OCI-LY1 (cell line): Measurements from ENCODE around the gene C11orf42.

Experiments
- H2AFZ ChIP-seq: fragments of 200-600 bp; sonication (generic), shearing (Covaris generic); 2 replicates; pipeline ENCODE4 v1.6.0; 2014; ENCODE audit warnings: antibody characterized with exemption, mild to moderate bottlenecking, low read length
- H3F3A ChIP-seq: fragments of 200-600 bp; sonication (generic), shearing (Covaris generic); 2 replicates; pipeline ENCODE4 v1.6.0; 2014; ENCODE audit warnings: mild to moderate bottlenecking, antibody characterized with exemption, low read length, moderate library complexity; ENCODE audit not compliant: insufficient read depth
- H3K27ac ChIP-seq: fragments of 200-600 bp; sonication (generic); 2 replicates; pipeline ENCODE4 v1.5.1; 2014; ENCODE audit warnings: low read length, mixed run types, mild to moderate bottlenecking, low read depth; ENCODE audit not compliant: poor library complexity, severe bottlenecking
- H3K27me3 ChIP-seq: fragments of 200-600 bp; sonication (generic); 2 replicates; pipeline ENCODE4 v1.6.0; 2014; ENCODE audit warnings: antibody characterized with exemption, mild to moderate bottlenecking, low read length, moderate library complexity; ENCODE audit not compliant: insufficient read depth
- H3K36me3 ChIP-seq: fragments of 200-600 bp; sonication (generic); 2 replicates; pipeline ENCODE4 v1.6.1; 2014; ENCODE audit warnings: mild to moderate bottlenecking, antibody characterized with exemption, low read length, moderate library complexity, mixed read lengths; ENCODE audit not compliant: insufficient read depth
- H3K4me1 ChIP-seq: fragments of 200-600 bp; sonication (generic); 2 replicates; pipeline ENCODE4 v1.5.1; 2014; ENCODE audit warnings: mild to moderate bottlenecking, low read length, moderate library complexity; ENCODE audit not compliant: insufficient read depth, severe bottlenecking
- H3K4me2 ChIP-seq: fragments of 200-600 bp; sonication (generic), shearing (Covaris generic); 2 replicates; pipeline ENCODE4 v1.6.1; 2014; ENCODE audit warnings: low read length
- H3K4me3 ChIP-seq: fragments of 200-600 bp; sonication (generic); 2 replicates; pipeline ENCODE4 v1.5.1; 2014; ENCODE audit warnings: low read length, low read depth, mild to moderate bottlenecking, mixed read lengths; ENCODE audit not compliant: poor library complexity, severe bottlenecking
- H3K79me2 ChIP-seq: fragments of 200-600 bp; shearing (Covaris generic); 2 replicates; pipeline ENCODE4 v1.6.1; 2016; ENCODE audit warnings: mixed run types, low read length, mixed read lengths; ENCODE audit not compliant: insufficient read depth
- H3K9ac ChIP-seq: fragments of 200-600 bp; sonication (generic), shearing (Covaris generic); 2 replicates; pipeline ENCODE4 v1.6.1; 2014; ENCODE audit warnings: mild to moderate bottlenecking, low read length, mixed read lengths
- H3K9me2 ChIP-seq: fragments of 200-600 bp; sonication (generic), shearing (Covaris generic); 2 replicates; pipeline ENCODE4 v1.6.1; 2014; ENCODE audit warnings: low read depth, mild to moderate bottlenecking, low read length, mixed read lengths
- H3K9me3 ChIP-seq: fragments of 200-600 bp; shearing (Covaris generic); 2 replicates; pipeline ENCODE4 v1.6.1; 2014; ENCODE audit warnings: low read length, mixed read lengths
- H4K20me1 ChIP-seq: fragments of 200-600 bp; sonication (generic), shearing (Covaris generic); 2 replicates; pipeline ENCODE4 v1.6.0; 2016; ENCODE audit warnings: mild to moderate bottlenecking, low read length; ENCODE audit not compliant: insufficient read depth
- EZH2 ChIP-seq: fragments of 200-600 bp; sonication (generic), shearing (Covaris generic); IDR thresholded peaks from 2 replicates; pipeline ENCODE4 v1.8.0; 2017; ENCODE audit warnings: borderline replicate concordance, mixed run types, mild to moderate bottlenecking, antibody characterized with exemption, low read length, moderate library complexity, mixed read lengths
- TF ChIP-seq, protein P1 (sequence below): fragments of 200-600 bp; sonication (generic), shearing (Covaris generic); IDR thresholded peaks from 2 replicates; pipeline ENCODE4 v1.5.1; 2017; ENCODE audit warnings: mild to moderate bottlenecking, antibody characterized with exemption, low read length, moderate library complexity, mixed read lengths

The C11orf42 gene

DNA sequence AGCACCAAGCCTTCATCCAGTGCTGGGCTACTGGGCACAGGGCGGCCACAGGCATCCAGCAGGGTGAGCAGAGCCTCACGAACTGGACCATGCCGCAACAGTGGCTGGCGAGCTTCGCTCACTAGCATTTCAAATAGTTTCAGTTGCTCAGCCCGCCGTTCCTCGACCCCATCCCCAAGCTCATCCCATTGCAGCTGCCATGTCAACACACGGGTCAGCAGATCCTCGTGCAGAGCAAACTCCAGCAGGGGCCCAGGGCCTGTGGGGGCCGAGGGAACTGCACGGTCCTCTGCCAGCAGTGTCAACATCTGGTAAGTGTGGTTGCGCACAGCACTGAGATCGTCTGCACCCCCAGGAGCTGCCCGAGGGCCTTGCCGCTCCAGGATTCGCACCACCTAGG lies 18.5 kb downstream of the C11orf42 start:
- H3K4me1 ChIP-seq = no peaks in the 10 kb centered on the region
- H3K4me2 ChIP-seq = no peak overlapping the region
- no peaks in the 10 kb centered on the region for H3K9me3 ChIP-seq
- no peak overlapping the region for H3K4me3 ChIP-seq
- no peak overlapping the region for H3K9ac ChIP-seq
- H4K20me1 ChIP-seq = no peaks in the 10 kb centered on the region
- H3K36me3 ChIP-seq = peaks cover 41% of the 10 kb centered on the region
- no peaks in the 10 kb centered on the region for H3K9me2 ChIP-seq
- no peaks in the 10 kb centered on the region for H3F3A ChIP-seq
- TF ChIP-seq EZH2 = no peak
- TF ChIP-seq, protein P1, sequence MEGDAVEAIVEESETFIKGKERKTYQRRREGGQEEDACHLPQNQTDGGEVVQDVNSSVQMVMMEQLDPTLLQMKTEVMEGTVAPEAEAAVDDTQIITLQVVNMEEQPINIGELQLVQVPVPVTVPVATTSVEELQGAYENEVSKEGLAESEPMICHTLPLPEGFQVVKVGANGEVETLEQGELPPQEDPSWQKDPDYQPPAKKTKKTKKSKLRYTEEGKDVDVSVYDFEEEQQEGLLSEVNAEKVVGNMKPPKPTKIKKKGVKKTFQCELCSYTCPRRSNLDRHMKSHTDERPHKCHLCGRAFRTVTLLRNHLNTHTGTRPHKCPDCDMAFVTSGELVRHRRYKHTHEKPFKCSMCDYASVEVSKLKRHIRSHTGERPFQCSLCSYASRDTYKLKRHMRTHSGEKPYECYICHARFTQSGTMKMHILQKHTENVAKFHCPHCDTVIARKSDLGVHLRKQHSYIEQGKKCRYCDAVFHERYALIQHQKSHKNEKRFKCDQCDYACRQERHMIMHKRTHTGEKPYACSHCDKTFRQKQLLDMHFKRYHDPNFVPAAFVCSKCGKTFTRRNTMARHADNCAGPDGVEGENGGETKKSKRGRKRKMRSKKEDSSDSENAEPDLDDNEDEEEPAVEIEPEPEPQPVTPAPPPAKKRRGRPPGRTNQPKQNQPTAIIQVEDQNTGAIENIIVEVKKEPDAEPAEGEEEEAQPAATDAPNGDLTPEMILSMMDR = no peak
- H3K79me2 ChIP-seq = no peaks in the 10 kb centered on the region
- H2AFZ ChIP-seq = no peak overlapping the region
- H3K27ac ChIP-seq = no peak overlapping the region
- H3K27me3 ChIP-seq = no peaks in the 10 kb centered on the region

DNA sequence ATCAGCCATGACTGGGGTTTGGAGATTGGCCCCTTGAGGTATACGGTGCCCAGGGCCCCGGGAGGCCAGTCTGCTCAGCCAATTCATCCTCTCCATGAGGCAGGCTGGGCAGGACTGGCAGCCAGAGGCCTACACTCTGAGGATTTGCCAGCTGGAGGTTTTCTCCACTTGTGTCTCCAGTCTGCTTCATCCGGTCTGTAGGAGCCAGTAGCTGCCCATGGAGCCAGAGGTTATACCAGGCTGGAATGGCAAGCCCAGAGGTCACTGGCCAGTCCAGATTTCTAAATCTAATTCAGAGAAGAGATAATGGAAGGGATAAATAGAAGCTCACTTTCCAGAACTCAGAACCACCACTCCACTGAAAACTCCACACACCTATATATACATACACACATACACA lies 19.1 kb downstream of the C11orf42 start:
- no peaks in the 10 kb centered on the region for H3K27me3 ChIP-seq
- no peaks in the 10 kb centered on the region for H4K20me1 ChIP-seq
- H2AFZ ChIP-seq = no peak overlapping the region
- no peak overlapping the region for H3K4me3 ChIP-seq
- H3F3A ChIP-seq = no peaks in the 10 kb centered on the region
- H3K9ac ChIP-seq = no peak overlapping the region
- TF ChIP-seq EZH2 = no peak
- TF ChIP-seq, protein P1 = no peak
- H3K4me2 ChIP-seq = no peak overlapping the region
- no peaks in the 10 kb centered on the region for H3K4me1 ChIP-seq
- H3K9me3 ChIP-seq = no peaks in the 10 kb centered on the region
- no peak overlapping the region for H3K27ac ChIP-seq
- peaks cover 36% of the 10 kb centered on the region for H3K36me3 ChIP-seq
- H3K9me2 ChIP-seq = no peaks in the 10 kb centered on the region
- H3K79me2 ChIP-seq = peaks cover 4% of the 10 kb centered on the region; the same call in 1 of the 2 replicates

DNA sequence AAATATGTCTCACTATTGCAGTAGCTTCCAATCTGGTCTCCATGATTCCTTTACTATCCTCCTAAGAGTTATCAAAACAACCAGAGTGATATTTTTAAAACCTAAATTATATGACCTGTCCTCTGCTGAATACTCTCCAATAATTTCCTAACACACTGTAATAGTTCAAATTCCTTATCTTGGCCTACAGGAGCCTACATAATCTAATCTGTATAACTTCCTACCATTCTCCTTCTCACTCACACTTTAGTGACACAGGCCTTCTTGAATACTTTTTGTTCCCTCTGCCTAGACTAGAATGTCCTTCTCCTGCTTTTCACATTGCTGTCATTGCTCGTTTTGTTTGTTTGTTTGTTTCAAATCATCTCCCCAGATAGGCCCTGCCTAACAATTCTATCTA lies 19.7 kb downstream of the C11orf42 start:
- no peak overlapping the region for H2AFZ ChIP-seq
- H3K4me3 ChIP-seq = no peak overlapping the region
- peaks cover 6% of the 10 kb centered on the region; the same call in 1 of the 2 replicates for H3K79me2 ChIP-seq
- no peak overlapping the region for H3K9ac ChIP-seq
- peaks cover 2% of the 10 kb centered on the region for H3K4me1 ChIP-seq
- no peaks in the 10 kb centered on the region for H3K9me2 ChIP-seq
- H3K36me3 ChIP-seq = peaks cover 30% of the 10 kb centered on the region
- no peak overlapping the region for H3K4me2 ChIP-seq
- no peak overlapping the region for H3K27ac ChIP-seq
- no peaks in the 10 kb centered on the region for H4K20me1 ChIP-seq
- no peaks in the 10 kb centered on the region for H3K9me3 ChIP-seq
- H3F3A ChIP-seq = no peaks in the 10 kb centered on the region
- H3K27me3 ChIP-seq = no peaks in the 10 kb centered on the region
- TF ChIP-seq EZH2 = no peak

DNA sequence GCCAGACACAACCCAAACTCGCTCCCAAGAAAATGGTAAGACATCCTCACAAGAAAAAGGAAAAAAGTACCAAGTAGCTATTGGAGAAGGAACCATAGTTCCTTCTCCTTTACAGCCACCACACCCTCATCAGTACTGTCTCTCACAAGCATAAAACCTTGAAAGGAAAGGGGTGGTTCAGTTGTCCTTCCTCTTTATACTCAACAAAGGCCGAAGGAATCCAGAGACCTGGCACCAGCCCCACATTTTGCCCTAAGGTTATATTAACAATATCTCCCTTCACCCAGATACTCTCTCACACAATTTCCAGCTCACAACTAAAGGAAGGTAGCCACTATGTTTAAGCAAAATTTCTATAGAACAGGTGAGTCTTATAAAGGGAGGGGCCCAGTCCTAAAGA lies 20.5 kb downstream of the C11orf42 start:
- Histone ChIP-seq H3K4me3 (no peak overlapping the region), H3F3A (no peaks in the 10 kb centered on the region), H3K27ac (no peak overlapping the region), H3K36me3 (peaks cover 29% of the 10 kb centered on the region), H3K9me3 (no peaks in the 10 kb centered on the region), H3K4me1 (peaks cover 11% of the 10 kb centered on the region), H3K79me2 (peaks cover 6% of the 10 kb centered on the region; the same call in 1 of the 2 replicates), H4K20me1 (no peaks in the 10 kb centered on the region), H2AFZ (no peak overlapping the region), H3K4me2 (no peak overlapping the region), H3K27me3 (no peaks in the 10 kb centered on the region), H3K9me2 (no peaks in the 10 kb centered on the region), H3K9ac (no peak overlapping the region)
- no peak for TF ChIP-seq EZH2
- TF ChIP-seq, protein P1 = no peak
